Measurements from ENCODE around the gene HDGF. TPM values are rescaled to one million over a fixed set of nuclear protein-coding genes. Genes with fewer than 3 reads are reported as not detected.

The HDGF gene
- total and polyA plus RNA-seq, 2 of the 8 experiments (the other 6 are each of a cell fraction or from before 2014, with no cell fraction given): 145 to 391 TPM

DNA sequence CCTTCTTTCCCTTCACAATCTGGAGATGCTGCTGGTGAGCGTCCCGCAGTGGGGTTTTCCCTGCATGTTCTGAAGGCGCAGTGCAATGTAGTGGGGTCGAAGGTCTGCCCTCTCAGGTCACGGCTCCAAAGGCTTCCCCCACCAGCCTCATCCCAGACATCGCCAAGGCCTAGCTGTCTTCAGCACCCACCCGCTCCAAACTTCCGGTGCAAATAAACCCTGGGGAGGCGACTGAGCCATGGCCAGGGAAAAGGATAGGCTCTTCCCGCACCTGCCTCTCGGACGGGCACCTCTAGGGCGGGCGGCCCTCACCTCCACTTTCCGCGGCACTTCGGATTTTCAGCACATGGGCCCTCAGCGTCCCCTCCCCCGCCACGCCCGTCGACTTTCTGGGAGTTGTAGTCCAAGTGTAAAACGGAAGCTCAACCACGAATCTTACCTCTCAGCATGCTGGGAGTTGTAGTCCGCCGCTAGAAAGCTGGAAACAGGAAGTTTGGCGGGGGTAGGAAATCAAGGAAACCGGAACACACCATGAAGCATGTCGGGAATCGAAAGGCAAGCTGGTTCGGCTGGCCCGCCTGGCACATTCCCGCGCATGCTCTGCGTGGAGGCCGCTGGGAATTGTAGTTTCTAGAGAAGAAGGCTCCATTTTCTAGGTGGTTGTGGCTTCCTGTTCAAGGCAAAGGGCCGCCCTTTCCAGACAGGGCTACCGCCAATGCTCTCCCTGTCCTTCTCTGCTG lies 10.6 kb downstream of the HDGF start, which contains the start of gene MRPL24 (continued):
- peak in 1 of 2 experiments; percentile 94; a peak in 2 of 4 replicates for TF ChIP-seq SIN3A (conservative IDR thresholded peaks at IDR 0.05 in 1 of 2, IDR thresholded peaks at IDR 0.05 in 1 of 2; ENCODE audit: low read depth in 1 of 2, low read length in 2 of 2)
- peak; percentile 98 for TF ChIP-seq GABPA (IDR thresholded peaks at IDR 0.05; ENCODE audit: borderline replicate concordance, insufficient read depth, low read length)
- 0 out of 4 replicates have a peak, but pooled peaks of 1 of the 2 experiments have one; percentile 8 for TF ChIP-seq HDAC2 (IDR thresholded peaks at IDR 0.05; ENCODE audit: borderline replicate concordance in 1 of 2, low read depth in 2 of 2, low read length in 2 of 2)
- TF ChIP-seq, protein P1, sequence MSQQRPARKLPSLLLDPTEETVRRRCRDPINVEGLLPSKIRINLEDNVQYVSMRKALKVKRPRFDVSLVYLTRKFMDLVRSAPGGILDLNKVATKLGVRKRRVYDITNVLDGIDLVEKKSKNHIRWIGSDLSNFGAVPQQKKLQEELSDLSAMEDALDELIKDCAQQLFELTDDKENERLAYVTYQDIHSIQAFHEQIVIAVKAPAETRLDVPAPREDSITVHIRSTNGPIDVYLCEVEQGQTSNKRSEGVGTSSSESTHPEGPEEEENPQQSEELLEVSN (IDR thresholded peaks at IDR 0.05): peak; percentile 90
- peak; percentile 68 for TF ChIP-seq SP1 (IDR thresholded peaks at IDR 0.05; ENCODE audit: low read depth, low read length)
- 0 out of 2 replicates have a peak, but pooled peaks have one; percentile 23 for TF ChIP-seq BACH1 (IDR thresholded peaks at IDR 0.05; ENCODE audit: low read length)
- TF ChIP-seq RBBP5 (IDR thresholded peaks at IDR 0.05; ENCODE audit: borderline replicate concordance, low read depth, low read length): peak; percentile 83; the same call in 1 of the 2 replicates
- TF ChIP-seq CHD2 (IDR thresholded peaks at IDR 0.05; ENCODE audit: low read length): peak; percentile 72; the same call in 1 of the 2 replicates
- TF ChIP-seq EGR1 (IDR thresholded peaks at IDR 0.05; ENCODE audit: borderline replicate concordance, low read depth, low read length): peak; percentile 49; the same call in 1 of the 2 replicates
- peak; percentile 92 for TF ChIP-seq YY1 (IDR thresholded peaks at IDR 0.05; ENCODE audit: low read depth, low read length)
- no peak for TF ChIP-seq KDM1A (IDR thresholded peaks at IDR 0.05; ENCODE audit: borderline replicate concordance, low read length)
- no peak for TF ChIP-seq FOSL1 (IDR thresholded peaks at IDR 0.05; ENCODE audit: insufficient read depth, low read depth, low read length)
- peak; percentile 66; the same call in 1 of the 2 replicates for TF ChIP-seq POLR2AphosphoS5 (IDR thresholded peaks at IDR 0.05; ENCODE audit: low read depth, low read length)
- TF ChIP-seq KDM5A (IDR thresholded peaks at IDR 0.05; ENCODE audit: low read length): no peak
- TF ChIP-seq SP4 (IDR thresholded peaks at IDR 0.05; ENCODE audit: low read length): peak; percentile 59; the same call in 1 of the 2 replicates
- no peak for TF ChIP-seq CHD1 (IDR thresholded peaks at IDR 0.05; ENCODE audit: low read depth, low read length)
- TF ChIP-seq RAD21 (IDR thresholded peaks at IDR 0.05 in 1 of 2, conservative IDR thresholded peaks at IDR 0.05 in 1 of 2; ENCODE audit: low read depth in 2 of 2, low read length in 2 of 2): 0 out of 4 replicates have a peak, but pooled peaks of 1 of the 2 experiments have one; percentile 19
- TF ChIP-seq ASH2L (IDR thresholded peaks at IDR 0.05; ENCODE audit: low read length): peak; percentile 25
- TF ChIP-seq, protein P2, sequence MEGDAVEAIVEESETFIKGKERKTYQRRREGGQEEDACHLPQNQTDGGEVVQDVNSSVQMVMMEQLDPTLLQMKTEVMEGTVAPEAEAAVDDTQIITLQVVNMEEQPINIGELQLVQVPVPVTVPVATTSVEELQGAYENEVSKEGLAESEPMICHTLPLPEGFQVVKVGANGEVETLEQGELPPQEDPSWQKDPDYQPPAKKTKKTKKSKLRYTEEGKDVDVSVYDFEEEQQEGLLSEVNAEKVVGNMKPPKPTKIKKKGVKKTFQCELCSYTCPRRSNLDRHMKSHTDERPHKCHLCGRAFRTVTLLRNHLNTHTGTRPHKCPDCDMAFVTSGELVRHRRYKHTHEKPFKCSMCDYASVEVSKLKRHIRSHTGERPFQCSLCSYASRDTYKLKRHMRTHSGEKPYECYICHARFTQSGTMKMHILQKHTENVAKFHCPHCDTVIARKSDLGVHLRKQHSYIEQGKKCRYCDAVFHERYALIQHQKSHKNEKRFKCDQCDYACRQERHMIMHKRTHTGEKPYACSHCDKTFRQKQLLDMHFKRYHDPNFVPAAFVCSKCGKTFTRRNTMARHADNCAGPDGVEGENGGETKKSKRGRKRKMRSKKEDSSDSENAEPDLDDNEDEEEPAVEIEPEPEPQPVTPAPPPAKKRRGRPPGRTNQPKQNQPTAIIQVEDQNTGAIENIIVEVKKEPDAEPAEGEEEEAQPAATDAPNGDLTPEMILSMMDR (IDR thresholded peaks at IDR 0.05; ENCODE audit: control extremely low read depth in 1 of 3, insufficient read depth in 1 of 3, low read depth in 1 of 3, low read length in 3 of 3): peak in 1 of 3 experiments; percentile 12; a peak in 1 of 4 replicates

Measured in H1 (cell line).